A673 (cell line): ENCODE results near the gene SERGEF. TPM values are rescaled to one million over a fixed set of nuclear protein-coding genes. Genes with fewer than 3 reads are reported as not detected.

Source experiments
- Bru-seq: library from RNA; stranded (reverse); fragments of 400-500 nt; gene quantifications from one replicate; lab custom pipeline; 2021; lab: Mats Ljungman, UMichigan
- BruChase-seq, 2 experiments: library from RNA; stranded (reverse); fragments of 400-500 nt; gene quantifications; one replicate each; lab custom pipeline; 2021; lab: Mats Ljungman, UMichigan
- BruUV-seq: library from RNA; stranded (reverse); fragments of 400-500 nt; replicated peaks from 2 replicates; lab custom pipeline; 2021; lab: Mats Ljungman, UMichigan
- CTCF ChIA-PET: fragments of 300-600 bp; sonication (Branson Sonifier 250); formaldehyde crosslinking; loops from one replicate; lab custom pipeline; 2022; ENCODE audit warnings: antibody characterized with exemption; lab: Charles Lee
- POLR2A ChIA-PET: fragments of 300-600 bp; sonication (Branson Sonifier 250); formaldehyde crosslinking; loops from one replicate; lab custom pipeline; 2022; ENCODE audit warnings: antibody characterized with exemption; ENCODE audit not compliant: low non-redundant PET; lab: Charles Lee
- DNase-seq: peaks from one replicate; pipeline ENCODE4 v3.0.0-alpha.2; 2015; ENCODE audit warnings: low spot score
- H3K27ac ChIP-seq: fragments of 200-600 bp; sonication (generic); 2 replicates; pipeline ENCODE4 v1.5.1; 2016; ENCODE audit warnings: mixed run types, low read depth, mild to moderate bottlenecking, mixed read lengths, antibody characterized with exemption, low read length; ENCODE audit not compliant: poor library complexity, severe bottlenecking
- H3K27me3 ChIP-seq: fragments of 200-600 bp; sonication (generic); replicated peaks from 2 replicates; pipeline ENCODE4 v1.6.1; 2017; ENCODE audit warnings: mixed run types, low read depth, mild to moderate bottlenecking, mixed read lengths, antibody characterized with exemption, low read length; ENCODE audit not compliant: insufficient read depth, poor library complexity
- H3K36me3 ChIP-seq: fragments of 200-600 bp; sonication (generic); 2 replicates; pipeline ENCODE4 v1.6.1; 2016; ENCODE audit warnings: mixed run types, mild to moderate bottlenecking, mixed read lengths, antibody characterized with exemption, low read length; ENCODE audit not compliant: insufficient read depth, poor library complexity, severe bottlenecking
- H3K4me1 ChIP-seq: fragments of 200-600 bp; sonication (generic); 2 replicates; pipeline ENCODE4 v1.6.1; 2017; ENCODE audit warnings: mixed run types, mild to moderate bottlenecking, mixed read lengths, antibody characterized with exemption, low read length; ENCODE audit not compliant: insufficient read depth, poor library complexity, severe bottlenecking
- H3K4me3 ChIP-seq: fragments of 200-600 bp; sonication (generic); 2 replicates; pipeline ENCODE4 v1.5.1; 2016; ENCODE audit warnings: low read depth, mixed run types, mild to moderate bottlenecking, mixed read lengths, low read length; ENCODE audit not compliant: poor library complexity, severe bottlenecking
- H3K9me3 ChIP-seq: fragments of 200-600 bp; sonication (generic); 2 replicates; pipeline ENCODE4 v1.6.1; 2016; ENCODE audit warnings: mixed run types, low read depth, mild to moderate bottlenecking, mixed read lengths, antibody characterized with exemption, low read length; ENCODE audit not compliant: poor library complexity, severe bottlenecking
- EZH2 ChIP-seq: fragments of 200-600 bp; sonication (generic); IDR thresholded peaks from 2 replicates; pipeline ENCODE4 v1.6.1; 2017; ENCODE audit warnings: borderline replicate concordance, low read depth, mild to moderate bottlenecking, mixed read lengths, antibody characterized with exemption, low read length; ENCODE audit not compliant: poor library complexity, severe bottlenecking
- intact Hi-C: fragments of 100-400 bp; cut with micrococcal nuclease; formaldehyde crosslinking; loops from one replicate; pipeline ENCODE4 v1.10.0; 2022; ENCODE audit not compliant: unreplicated experiment
- long read RNA-seq: library from polyadenylated mRNA; stranded (forward); transcript quantifications from one replicate; pipeline ENCODE4 v2.0.0, GENCODE V29; 2022
- total RNA-seq: library from RNA; stranded (reverse); gene quantifications from 2 replicates; pipeline ENCODE4 v1.2.3, GENCODE V29; 2021
- TF ChIP-seq, protein P1 (sequence below): fragments of 300-800, 200-600 bp; sonication (generic); conservative IDR thresholded peaks from 2 replicates; pipeline ENCODE4 v1.5.1; 2017; ENCODE audit warnings: low read depth, mild to moderate bottlenecking, antibody characterized with exemption, low read length, moderate library complexity, mixed read lengths

SERGEF gene
- total RNA-seq (15.2 and 16.7 TPM in 2 replicates), Bru-seq, nascent RNA (percentile 50 among the genes with signal in this experiment), BruChase-seq, experiment 1, labeled RNA remaining after a 2-hour chase (percentile 49 among the genes with signal in this experiment), BruChase-seq, experiment 2, labeled RNA remaining after a 6-hour chase (percentile 43 among the genes with signal in this experiment)
- long read RNA-seq, transcript SERGEF-201 (11 exons, 1,566 nt) = major isoform, 5 of 13 reads
- long read RNA-seq, partial matches to known transcripts = 2 of 13 reads
- long read RNA-seq, other reads (novel, unspliced or antisense) = 3 of 13 reads

DNA sequence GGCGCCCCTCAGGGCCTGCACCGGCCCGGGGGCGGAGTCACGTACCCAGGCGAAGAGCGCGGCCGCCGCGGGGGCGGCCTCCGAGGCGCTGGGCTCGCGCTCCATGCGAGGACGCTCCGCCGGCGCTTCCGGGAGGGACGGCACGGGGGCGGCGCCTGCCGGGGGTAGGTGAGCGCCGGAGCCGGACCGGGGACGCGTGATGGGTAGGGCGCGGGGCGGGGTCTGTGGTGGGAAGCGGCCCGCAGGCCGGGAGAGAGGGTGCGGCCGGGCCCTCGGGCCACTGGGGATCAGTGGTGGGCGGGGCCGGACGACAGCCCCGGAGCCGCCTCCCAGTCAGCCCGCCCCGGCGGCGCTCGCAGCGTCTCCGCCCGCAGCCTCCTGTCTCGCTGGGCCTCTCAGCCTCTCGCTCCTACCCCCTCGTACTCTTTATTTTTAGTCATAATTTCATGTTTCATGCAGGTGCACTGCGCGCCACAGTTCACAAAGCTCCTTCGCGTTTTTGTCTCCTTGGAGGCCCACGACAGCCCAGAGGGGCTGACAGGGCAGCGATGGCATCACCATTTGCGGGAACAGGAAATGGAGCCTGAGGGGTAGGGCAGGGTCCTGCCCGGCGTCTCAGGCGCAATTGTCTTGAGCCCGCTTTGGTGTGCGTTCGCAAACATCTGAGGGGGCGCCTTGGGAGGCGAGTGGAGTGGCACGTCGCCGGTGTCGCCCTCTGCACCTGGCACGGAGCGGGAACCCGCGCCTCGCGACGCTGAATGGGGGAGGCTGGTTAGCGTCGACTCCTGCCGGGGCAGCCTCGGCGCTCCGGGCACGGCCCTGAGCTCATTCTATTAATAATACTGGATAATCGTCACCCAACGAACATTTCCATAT lies at the start of gene SERGEF:
SERGEF (minus strand) TSS at position 142 of the 876 bp plus-strand sequence; CDS start at position 105, 37 bp downstream.
- Histone ChIP-seq H3K4me3 (peak within 1 kb of the TSS; percentile 64), H3K4me1 (no peaks in the 10 kb centered on the region), H3K9me3 (no peaks in the 10 kb centered on the region), H3K27ac (peak within 1 kb of the TSS; percentile 42), H3K36me3 (no peaks in the 10 kb centered on the region), H3K27me3 (peaks cover 14% of the 10 kb centered on the region)
- peak; percentile 91 for DNase-seq
- no TSS peak for BruUV-seq
- intact Hi-C loops = no loop called here
- TF ChIP-seq, protein P1, sequence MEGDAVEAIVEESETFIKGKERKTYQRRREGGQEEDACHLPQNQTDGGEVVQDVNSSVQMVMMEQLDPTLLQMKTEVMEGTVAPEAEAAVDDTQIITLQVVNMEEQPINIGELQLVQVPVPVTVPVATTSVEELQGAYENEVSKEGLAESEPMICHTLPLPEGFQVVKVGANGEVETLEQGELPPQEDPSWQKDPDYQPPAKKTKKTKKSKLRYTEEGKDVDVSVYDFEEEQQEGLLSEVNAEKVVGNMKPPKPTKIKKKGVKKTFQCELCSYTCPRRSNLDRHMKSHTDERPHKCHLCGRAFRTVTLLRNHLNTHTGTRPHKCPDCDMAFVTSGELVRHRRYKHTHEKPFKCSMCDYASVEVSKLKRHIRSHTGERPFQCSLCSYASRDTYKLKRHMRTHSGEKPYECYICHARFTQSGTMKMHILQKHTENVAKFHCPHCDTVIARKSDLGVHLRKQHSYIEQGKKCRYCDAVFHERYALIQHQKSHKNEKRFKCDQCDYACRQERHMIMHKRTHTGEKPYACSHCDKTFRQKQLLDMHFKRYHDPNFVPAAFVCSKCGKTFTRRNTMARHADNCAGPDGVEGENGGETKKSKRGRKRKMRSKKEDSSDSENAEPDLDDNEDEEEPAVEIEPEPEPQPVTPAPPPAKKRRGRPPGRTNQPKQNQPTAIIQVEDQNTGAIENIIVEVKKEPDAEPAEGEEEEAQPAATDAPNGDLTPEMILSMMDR = no peak
- TF ChIP-seq EZH2 = no peak
- POLR2A ChIA-PET = no interaction called here
- CTCF ChIA-PET = no interaction called here

DNA sequence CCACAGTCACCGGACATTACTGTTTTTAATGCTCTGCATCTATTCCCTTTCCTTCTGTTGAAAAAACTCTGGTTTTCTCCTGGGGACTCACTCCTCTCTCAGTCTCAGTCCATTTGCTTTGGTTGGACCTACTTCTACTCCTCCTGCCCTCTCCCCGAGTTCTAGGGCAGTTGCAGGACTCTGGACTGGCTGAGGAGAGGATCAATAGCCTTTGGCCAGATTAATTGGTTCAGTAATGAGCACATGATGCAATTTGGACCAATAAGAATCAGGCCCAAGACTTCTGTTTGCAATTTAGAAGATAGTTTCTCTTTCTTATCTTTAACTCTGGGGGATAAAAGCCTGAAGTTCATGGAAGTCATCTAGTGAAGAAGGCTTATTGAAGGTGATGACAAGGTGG lies 48.5 kb upstream of the SERGEF start:
- intact Hi-C loops = no loop called here
- Histone ChIP-seq H3K4me3 (no peak overlapping the region), H3K27ac (no peak overlapping the region), H3K4me1 (no peaks in the 10 kb centered on the region), H3K36me3 (no peaks in the 10 kb centered on the region), H3K27me3 (no peaks in the 10 kb centered on the region), H3K9me3 (no peaks in the 10 kb centered on the region)
- no TSS peak for BruUV-seq
- CTCF ChIA-PET = no interaction called here
- DNase-seq = no peak
- TF ChIP-seq, protein P1 = no peak
- TF ChIP-seq EZH2 = no peak
- POLR2A ChIA-PET = no interaction called here

DNA sequence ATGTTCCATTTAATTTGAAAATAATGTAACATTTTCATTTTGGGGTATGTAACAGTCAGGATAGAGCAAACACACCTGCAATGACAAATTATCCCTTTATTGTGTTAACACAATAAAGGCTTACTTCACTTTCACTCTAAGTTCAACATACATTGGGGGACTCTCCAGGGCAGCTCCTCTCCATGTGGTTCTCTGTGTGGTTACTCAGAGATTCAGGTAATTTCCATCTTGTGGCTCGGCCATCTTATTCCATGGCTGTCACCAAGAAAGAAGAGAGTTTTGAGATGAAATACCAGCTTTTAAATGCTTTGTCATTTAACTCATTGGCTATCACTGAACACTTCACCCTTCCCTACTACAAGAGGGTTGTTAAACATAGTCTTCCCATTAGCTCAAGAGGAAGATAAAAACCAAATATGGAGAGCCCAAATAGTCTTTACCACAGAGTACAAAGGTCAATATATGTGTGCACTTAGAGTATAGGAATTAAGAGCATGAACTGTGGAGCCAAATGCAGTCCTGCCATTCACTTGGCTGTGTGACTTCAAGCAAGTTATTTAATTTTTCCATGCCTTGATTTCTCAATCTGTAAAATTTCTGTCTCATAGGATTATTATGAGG lies 43.8 kb upstream of the SERGEF start:
- H3K4me3 ChIP-seq = no peak overlapping the region
- H3K9me3 ChIP-seq = no peaks in the 10 kb centered on the region
- ChIA-PET POLR2A (no interaction called here), CTCF (no interaction called here)
- no peak for DNase-seq
- TF ChIP-seq, protein P1 = no peak
- TF ChIP-seq EZH2 = no peak
- H3K27me3 ChIP-seq = no peaks in the 10 kb centered on the region
- intact Hi-C loops = no loop called here
- H3K4me1 ChIP-seq = no peaks in the 10 kb centered on the region
- no TSS peak for BruUV-seq
- H3K27ac ChIP-seq = no peak overlapping the region
- no peaks in the 10 kb centered on the region for H3K36me3 ChIP-seq
